Ascending aorta (tissue), 2 donors: ENCODE results near the gene ZC3H12A. TPM values are rescaled to one million over a fixed set of nuclear protein-coding genes. Genes with fewer than 3 reads are reported as not detected.
A peak's percentile ranks its signal among the peaks of the same experiment; 100 is the strongest.
"Not testable (repeated sequence)": the region's sequence is repeated elsewhere in the genome, so short reads cannot be mapped to it uniquely, and the experiment has no call there.

Experiments used
- DNase-seq, 2 donors: peaks; one replicate each; pipeline ENCODE4 v3.0.0-alpha.2; 2019; ENCODE audit warnings: low spot score in 2 of 2
- H3K27ac ChIP-seq, 2 donors: fragments of 200-600 bp; sonication (generic); one replicate each; pipeline ENCODE4 v1.5.1; 2016 to 2017; ENCODE audit warnings: mild to moderate bottlenecking in 1 of 2
- H3K27me3 ChIP-seq: fragments of 200-600 bp; sonication (generic); one replicate; pipeline ENCODE4 v1.5.1; 2017
- H3K36me3 ChIP-seq, 2 donors: fragments of 200-600 bp; sonication (generic); one replicate each; pipeline ENCODE4 v1.5.1; 2016
- H3K4me1 ChIP-seq, 2 donors: fragments of 200-600 bp; sonication (generic); one replicate each; pipeline ENCODE4 v1.5.1; 2016 to 2017; ENCODE audit warnings: mild to moderate bottlenecking in 1 of 2
- H3K4me3 ChIP-seq, 2 donors: fragments of 200-600 bp; sonication (generic); one replicate each; pipeline ENCODE4 v1.5.1; 2016 to 2017; ENCODE audit warnings: mild to moderate bottlenecking in 1 of 2
- H3K9me3 ChIP-seq, 2 donors: fragments of 200-600 bp; sonication (generic); one replicate each; pipeline ENCODE4 v1.5.1; 2016
- intact Hi-C: fragments of 100-400 bp; cut with DNase I; formaldehyde crosslinking; loops from one replicate; pipeline ENCODE4 v1.15.1; 2023
- total RNA-seq: library from RNA; depleted of rRNA; stranded (reverse); fragments of >200 nt; gene quantifications from one replicate; pipeline ENCODE4 v1.1.0, GENCODE V29; 2016
- TF ChIP-seq, protein P1 (sequence below), 3 experiments: fragments of 200-600 bp in 2 of 3; fragments of 450-650 bp in 1 of 3; sonication (generic) in 2 of 3; IDR thresholded peaks; one replicate each; pipeline ENCODE4 v1.5.1; 2016 to 2019; ENCODE audit warnings: antibody characterized with exemption in 3 of 3, mild to moderate bottlenecking in 1 of 3, moderate library complexity in 1 of 3

Gene ZC3H12A
- total RNA-seq, 1 donor from 2014 or later: 12.8 TPM

DNA sequence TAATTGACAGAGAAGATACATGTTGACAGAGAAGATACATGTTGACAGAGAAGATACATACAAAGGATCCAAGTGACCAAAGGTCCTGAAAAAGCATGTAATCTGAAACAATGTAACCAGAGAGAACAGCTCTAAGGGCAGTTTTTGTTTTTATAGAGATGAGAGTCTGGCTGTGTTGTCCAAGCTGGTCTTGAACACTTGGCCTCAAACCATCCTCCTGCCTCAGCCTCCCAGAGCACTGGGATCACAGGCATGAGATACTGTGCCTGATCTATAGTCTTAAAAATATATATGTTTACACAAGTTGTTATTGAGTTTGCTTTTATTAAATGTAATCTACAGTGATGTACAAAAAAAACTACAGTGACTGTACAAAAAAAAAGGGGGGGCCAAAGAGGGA, 27.7 kb downstream of the ZC3H12A start:
- intact Hi-C loops: no loop called here
- TF ChIP-seq, protein P1, sequence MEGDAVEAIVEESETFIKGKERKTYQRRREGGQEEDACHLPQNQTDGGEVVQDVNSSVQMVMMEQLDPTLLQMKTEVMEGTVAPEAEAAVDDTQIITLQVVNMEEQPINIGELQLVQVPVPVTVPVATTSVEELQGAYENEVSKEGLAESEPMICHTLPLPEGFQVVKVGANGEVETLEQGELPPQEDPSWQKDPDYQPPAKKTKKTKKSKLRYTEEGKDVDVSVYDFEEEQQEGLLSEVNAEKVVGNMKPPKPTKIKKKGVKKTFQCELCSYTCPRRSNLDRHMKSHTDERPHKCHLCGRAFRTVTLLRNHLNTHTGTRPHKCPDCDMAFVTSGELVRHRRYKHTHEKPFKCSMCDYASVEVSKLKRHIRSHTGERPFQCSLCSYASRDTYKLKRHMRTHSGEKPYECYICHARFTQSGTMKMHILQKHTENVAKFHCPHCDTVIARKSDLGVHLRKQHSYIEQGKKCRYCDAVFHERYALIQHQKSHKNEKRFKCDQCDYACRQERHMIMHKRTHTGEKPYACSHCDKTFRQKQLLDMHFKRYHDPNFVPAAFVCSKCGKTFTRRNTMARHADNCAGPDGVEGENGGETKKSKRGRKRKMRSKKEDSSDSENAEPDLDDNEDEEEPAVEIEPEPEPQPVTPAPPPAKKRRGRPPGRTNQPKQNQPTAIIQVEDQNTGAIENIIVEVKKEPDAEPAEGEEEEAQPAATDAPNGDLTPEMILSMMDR (IDR thresholded peaks at IDR 0.05): no peak
- no peaks in the 10 kb centered on the region for H3K27me3 ChIP-seq

DNA sequence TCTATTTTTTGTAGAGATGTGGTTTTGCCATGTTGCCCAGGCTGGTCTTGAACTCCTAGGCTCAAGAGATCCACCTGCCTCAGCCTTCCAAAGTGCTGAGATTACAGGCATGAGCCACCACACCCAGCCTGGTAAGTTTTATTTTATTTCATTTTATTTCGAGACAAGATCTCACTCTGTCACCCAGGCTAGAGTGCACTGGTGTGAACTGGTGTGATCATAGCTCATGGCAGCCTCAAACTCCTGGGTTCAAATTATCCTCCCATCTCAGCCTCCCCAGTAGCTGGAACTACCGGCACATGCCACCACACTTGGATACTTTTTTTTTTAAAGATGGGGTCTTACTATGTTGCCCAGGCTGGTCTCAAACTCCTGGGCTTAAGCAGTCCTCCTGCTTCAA, 28.4 kb downstream of the ZC3H12A start:
- DNase-seq, H3K27ac ChIP-seq, H3K4me1 ChIP-seq, intact Hi-C loops, H3K27me3 ChIP-seq, H3K4me3 ChIP-seq, H3K9me3 ChIP-seq: not testable (repeated sequence)
- H3K36me3 ChIP-seq: peaks cover 32 to 69% of the 10 kb centered on the region in 2 donors

More for the DNA sequence above, 27.7 kb downstream of the ZC3H12A start:
- no peak for DNase-seq
- H3K27ac ChIP-seq: no peak overlapping the region
- H3K36me3 ChIP-seq: peaks cover 28 to 64% of the 10 kb centered on the region in 2 donors
- no peaks in the 10 kb centered on the region for H3K9me3 ChIP-seq
- peaks cover 0 to 6% of the 10 kb centered on the region in 2 donors for H3K4me1 ChIP-seq
- no peak overlapping the region for H3K4me3 ChIP-seq

DNA sequence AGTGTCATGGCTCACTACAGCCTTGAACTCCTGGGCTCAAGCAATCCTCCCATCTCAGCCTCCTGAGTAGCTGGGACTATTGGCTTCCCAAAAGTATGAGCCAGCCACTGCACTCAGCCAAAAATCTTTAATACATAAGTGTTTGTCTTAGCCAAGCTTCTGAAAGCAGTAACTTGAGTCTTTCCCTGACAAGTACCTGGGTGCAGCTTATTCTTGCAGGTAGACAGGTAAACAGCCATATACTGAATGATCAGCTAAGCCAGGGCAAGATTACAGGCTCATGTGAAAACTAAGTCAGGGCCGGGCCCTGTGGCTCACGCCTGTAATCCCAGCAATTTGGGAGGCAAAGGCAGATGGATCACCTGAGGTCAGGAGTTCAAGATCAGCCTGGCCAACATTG, 32.4 kb downstream of the ZC3H12A start:
- intact Hi-C loops: no loop called here
- Histone ChIP-seq H3K36me3 (peaks cover 28 to 69% of the 10 kb centered on the region in 2 donors), H3K4me3 (no peak overlapping the region)

DNA sequence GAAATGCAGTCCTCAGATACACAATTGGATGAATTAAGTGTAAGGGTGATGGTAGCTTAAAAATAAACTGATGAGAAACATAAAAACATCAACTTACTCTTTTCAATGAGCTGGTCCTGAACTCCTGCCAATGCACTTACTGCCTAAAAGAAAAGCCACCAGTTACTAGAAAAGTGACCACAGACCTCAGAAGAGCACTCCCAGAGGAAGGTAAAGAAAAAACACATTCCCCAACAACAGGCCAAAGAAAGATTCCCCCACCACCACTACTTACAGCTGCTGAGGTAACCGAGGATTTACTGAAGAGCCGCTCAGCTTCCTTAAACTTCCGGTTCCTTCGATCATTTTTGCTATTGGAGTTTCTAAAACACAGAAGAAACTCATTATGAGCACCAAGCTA, 34.8 kb downstream of the ZC3H12A start:
- TF ChIP-seq, protein P1 (IDR thresholded peaks at IDR 0.05): no peak
- intact Hi-C loops: no loop called here
- Histone ChIP-seq H3K4me1 (peaks cover 8 to 15% of the 10 kb centered on the region in 2 donors), H3K4me3 (no peak overlapping the region), H3K27ac (no peak overlapping the region), H3K9me3 (no peaks in the 10 kb centered on the region), H3K27me3 (no peaks in the 10 kb centered on the region), H3K36me3 (peaks cover 21 to 51% of the 10 kb centered on the region in 2 donors)
- DNase-seq: no peak

More for the DNA sequence above, 32.4 kb downstream of the ZC3H12A start:
- DNase-seq: no peak
- Histone ChIP-seq H3K4me1 (peaks cover 0 to 1% of the 10 kb centered on the region in 2 donors), H3K9me3 (no peaks in the 10 kb centered on the region), H3K27me3 (no peaks in the 10 kb centered on the region), H3K27ac (no peak overlapping the region)
- TF ChIP-seq, protein P1 (IDR thresholded peaks at IDR 0.05): no peak

DNA sequence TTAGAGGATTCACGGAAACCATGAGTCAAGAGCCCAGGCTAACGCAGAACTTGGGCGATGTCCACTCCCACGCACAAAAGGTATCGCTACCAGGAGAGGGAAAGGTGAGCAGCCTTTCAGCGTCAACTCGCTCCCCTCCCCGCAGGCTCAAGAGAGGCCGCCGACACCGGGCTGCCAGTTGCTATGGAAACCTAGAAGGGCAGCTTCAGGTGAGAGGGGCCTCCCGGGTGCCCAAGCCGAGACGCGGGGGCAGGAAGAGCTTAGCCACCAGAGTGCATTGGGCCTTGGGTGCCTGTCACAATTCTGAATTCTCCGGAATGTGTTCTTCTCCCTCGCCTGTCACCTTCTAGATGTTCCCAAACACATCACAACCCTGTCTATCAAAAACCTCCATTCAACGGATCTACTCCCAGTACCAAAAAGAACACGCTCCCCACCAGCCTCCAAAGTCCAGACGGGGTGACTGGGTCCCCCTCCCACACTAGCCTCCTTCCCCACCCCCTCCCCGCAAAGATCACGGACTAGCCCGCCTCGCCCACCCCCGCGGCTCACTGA, 39.5 kb downstream of the ZC3H12A start:
- peak overlapping the region; percentile 92 to 99 for H3K27ac ChIP-seq
- H3K4me3 ChIP-seq: peak overlapping the region; percentile 92 to 99
- DNase-seq: no peak
- no peaks in the 10 kb centered on the region for H3K9me3 ChIP-seq
- H3K27me3 ChIP-seq: no peaks in the 10 kb centered on the region
- peaks cover 10 to 14% of the 10 kb centered on the region in 2 donors for H3K36me3 ChIP-seq
- TF ChIP-seq, protein P1 (IDR thresholded peaks at IDR 0.05): no peak
- intact Hi-C loops: loop anchor here (1.0 to 5.0 kb wide), 4 partner anchors 41 to 178 kb away; partner anchors contain the start of genes CDCA8, DNALI1 and GNL2
- H3K4me1 ChIP-seq: peaks cover 8 to 24% of the 10 kb centered on the region in 2 donors

DNA sequence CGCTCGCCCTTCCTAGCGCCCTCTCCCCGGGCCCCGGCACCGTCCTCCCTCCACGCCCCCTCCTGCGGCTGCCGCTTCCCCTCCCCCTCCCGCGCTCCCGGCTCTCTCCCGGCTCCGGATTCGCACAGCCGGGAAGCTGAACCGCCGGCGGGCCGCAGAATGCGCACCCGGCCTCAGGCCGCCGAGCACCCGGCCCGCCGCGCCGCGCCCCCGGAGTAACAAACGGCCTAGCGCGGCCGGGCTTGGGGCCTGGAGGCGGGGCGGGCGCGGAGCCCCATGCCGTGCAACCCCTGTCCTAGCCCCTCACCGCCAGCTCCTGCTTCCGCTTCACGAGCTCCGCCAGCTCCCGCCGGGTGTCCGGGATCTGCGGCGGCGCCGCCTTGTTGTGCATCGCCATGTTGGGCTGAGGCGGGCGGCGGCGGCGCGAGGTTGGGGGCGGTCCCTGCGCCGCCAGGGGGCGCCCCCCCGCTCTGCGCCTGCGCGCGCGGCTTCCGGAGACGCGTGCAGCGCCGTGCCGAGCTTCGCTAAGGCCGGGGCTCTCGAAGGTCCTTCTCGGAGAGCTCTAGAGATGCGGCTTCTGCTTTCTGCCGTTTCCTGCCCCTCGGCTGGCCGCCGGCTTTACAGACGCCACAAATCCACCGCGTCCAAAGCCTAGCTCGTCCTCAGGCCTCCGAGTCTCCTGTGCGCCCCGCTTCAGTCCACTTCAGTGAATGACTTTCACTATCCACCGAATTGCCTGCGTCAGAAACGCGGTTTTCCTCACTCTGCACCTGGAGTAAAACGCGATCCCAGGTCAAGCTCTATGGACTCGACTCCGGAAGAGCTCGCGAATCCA, 40.2 kb downstream of the ZC3H12A start, which contains the start of gene MEAF6:
MEAF6 (minus strand) TSS at position 417 of the 835 bp plus-strand sequence; CDS start at position 397, 20 bp downstream.
- Histone ChIP-seq H3K36me3 (peaks cover 6 to 10% of the 10 kb centered on the region in 2 donors), H3K9me3 (no peaks in the 10 kb centered on the region), H3K27ac (peak within 1 kb of the TSS; percentile 92 to 99), H3K4me1 (peaks cover 8 to 24% of the 10 kb centered on the region in 2 donors), H3K27me3 (no peaks in the 10 kb centered on the region), H3K4me3 (peak within 1 kb of the TSS; percentile 92 to 99)
- TF ChIP-seq, protein P1 (IDR thresholded peaks at IDR 0.05): peak; percentile 20 to 84 (median 48)
- intact Hi-C loops: loop anchor here (1.0 to 5.0 kb wide), 5 partner anchors 20 to 178 kb away; partner anchors contain the start of genes CDCA8, DNALI1 and GNL2
- DNase-seq: peak; percentile 12 to 91
